Measurements from ENCODE around the gene ZNF184. TPM values are rescaled to one million over a fixed set of nuclear protein-coding genes. Genes with fewer than 3 reads are reported as not detected.

Gene ZNF184
- total and polyA plus RNA-seq, 2 of the 4 experiments (the other 2 are of a cell fraction): 2.8 to 8.1 TPM

DNA sequence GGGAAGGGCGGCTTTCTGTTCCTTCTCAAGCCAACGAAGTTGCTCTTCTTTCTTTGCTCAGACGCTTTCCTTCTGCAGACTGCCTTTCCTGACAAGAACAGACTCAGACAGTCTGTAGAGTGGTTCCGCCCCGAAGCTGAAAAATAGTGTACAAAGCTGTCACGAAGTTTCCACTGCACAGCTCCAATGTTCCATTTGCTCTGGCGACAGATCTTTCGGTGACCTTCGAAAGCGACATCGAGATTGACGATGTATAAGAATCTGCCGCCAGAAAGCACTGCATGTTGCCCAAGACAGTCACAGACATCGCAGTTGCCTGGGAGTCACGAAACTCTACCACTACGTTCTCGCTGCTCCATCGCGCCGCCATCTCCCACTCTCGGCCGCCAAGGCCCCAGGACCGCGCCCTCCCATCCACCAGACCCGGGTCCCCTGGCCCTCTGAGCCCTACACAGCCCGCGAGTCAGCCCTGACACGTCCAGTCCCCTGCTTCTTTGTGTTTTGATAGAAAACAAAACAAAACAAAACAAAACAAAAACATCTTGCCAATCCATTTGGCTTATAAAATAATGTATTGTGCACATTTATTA lies 42.1 kb upstream of the ZNF184 start (continued):
- TF ChIP-seq, protein P1, sequence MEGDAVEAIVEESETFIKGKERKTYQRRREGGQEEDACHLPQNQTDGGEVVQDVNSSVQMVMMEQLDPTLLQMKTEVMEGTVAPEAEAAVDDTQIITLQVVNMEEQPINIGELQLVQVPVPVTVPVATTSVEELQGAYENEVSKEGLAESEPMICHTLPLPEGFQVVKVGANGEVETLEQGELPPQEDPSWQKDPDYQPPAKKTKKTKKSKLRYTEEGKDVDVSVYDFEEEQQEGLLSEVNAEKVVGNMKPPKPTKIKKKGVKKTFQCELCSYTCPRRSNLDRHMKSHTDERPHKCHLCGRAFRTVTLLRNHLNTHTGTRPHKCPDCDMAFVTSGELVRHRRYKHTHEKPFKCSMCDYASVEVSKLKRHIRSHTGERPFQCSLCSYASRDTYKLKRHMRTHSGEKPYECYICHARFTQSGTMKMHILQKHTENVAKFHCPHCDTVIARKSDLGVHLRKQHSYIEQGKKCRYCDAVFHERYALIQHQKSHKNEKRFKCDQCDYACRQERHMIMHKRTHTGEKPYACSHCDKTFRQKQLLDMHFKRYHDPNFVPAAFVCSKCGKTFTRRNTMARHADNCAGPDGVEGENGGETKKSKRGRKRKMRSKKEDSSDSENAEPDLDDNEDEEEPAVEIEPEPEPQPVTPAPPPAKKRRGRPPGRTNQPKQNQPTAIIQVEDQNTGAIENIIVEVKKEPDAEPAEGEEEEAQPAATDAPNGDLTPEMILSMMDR (conservative IDR thresholded peaks at IDR 0.05; ENCODE audit: low read depth, low read length): no peak
- TF ChIP-seq RFX5 (IDR thresholded peaks at IDR 0.05; ENCODE audit: low read depth, low read length): no peak
- no peak for TF ChIP-seq RCOR1 (IDR thresholded peaks at IDR 0.05; ENCODE audit: insufficient replicate concordance, low read length)
- no peak for TF ChIP-seq CEBPB (IDR thresholded peaks at IDR 0.05; ENCODE audit: low read depth, low read length)
- TF ChIP-seq POLR2A (IDR thresholded peaks at IDR 0.05; ENCODE audit: low read depth, low read length): no peak

DNA sequence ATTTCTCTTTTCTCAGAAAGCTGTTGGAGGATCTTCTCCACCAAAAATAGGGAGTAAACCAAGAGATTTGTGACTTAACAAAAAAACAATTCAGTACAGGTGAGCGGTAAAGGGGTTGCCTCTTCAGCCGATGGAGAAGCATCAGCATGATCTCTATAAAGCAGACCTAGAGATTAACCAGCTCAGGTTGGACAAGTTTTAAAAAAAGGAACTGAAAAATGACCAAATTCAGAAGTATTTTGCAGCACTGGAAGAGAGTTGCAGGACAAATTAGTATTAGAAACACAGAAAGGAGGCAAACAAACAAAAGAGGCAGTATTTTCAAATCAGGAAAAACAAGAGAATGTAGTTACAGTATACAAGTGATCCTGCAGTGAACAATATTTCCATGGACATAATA lies 39.6 kb upstream of the ZNF184 start:
- H2AK5ac ChIP-seq (ENCODE audit: low read depth, low read length): no peak overlapping the region
- no peak overlapping the region for H3K4me3 ChIP-seq (ENCODE audit: insufficient read depth, low read depth, low read length)
- DNase-seq (no peak), ATAC-seq (ENCODE audit: low read depth) (no peak)
- POLR2A ChIA-PET (ENCODE audit: unreplicated experiment): no interaction called here
- no TSS peak for BruUV-seq (replicated peaks)
- H3K4me1 ChIP-seq (ENCODE audit: control insufficient read depth, insufficient read depth, low read length): no peaks in the 10 kb centered on the region
- CTCF ChIA-PET: interaction anchor here (0.6 kb wide), 1 partner anchor 103 kb away, joined by 3 read pairs; no protein-coding TSS in a partner anchor
- no peaks in the 10 kb centered on the region for H3K79me1 ChIP-seq (ENCODE audit: low read depth in 1 of 2, low read length in 2 of 2)
- H2BK5ac ChIP-seq (ENCODE audit: low read depth, low read length, poor library complexity, severe bottlenecking): no peak overlapping the region
- no peak overlapping the region for H2AFZ ChIP-seq (replicated peaks; ENCODE audit: low read length, poor library complexity)
- no peak overlapping the region for H3K56ac ChIP-seq (ENCODE audit: extremely low read depth, insufficient read depth, low read length)
- intact Hi-C loops (cut with micrococcal nuclease) (no loop called here), in situ Hi-C loops (cut with MboI; ENCODE audit: low sequenced_read_pairs) (no loop called here), dilution Hi-C loops (cut with HindIII; ENCODE audit: low sequenced_read_pairs, unreplicated experiment) (no loop called here)
- H3K14ac ChIP-seq (replicated peaks; ENCODE audit: low read depth, low read length): no peak overlapping the region
- no peaks in the 10 kb centered on the region for H3K36me3 ChIP-seq (ENCODE audit: control insufficient read depth, insufficient read depth, low read length)
- no peak overlapping the region for H2AK9ac ChIP-seq (replicated peaks; ENCODE audit: low read depth, low read length, poor library complexity)
- H4K20me1 ChIP-seq (ENCODE audit: insufficient read depth, low read length): no peaks in the 10 kb centered on the region
- no peak overlapping the region for H2BK120ac ChIP-seq (ENCODE audit: low read depth, low read length)
- H3K23ac ChIP-seq (ENCODE audit: low read depth, low read length): no peak overlapping the region
- no peak overlapping the region for H4K91ac ChIP-seq (ENCODE audit: insufficient read depth, low read depth, low read length)
- H3K27me3 ChIP-seq (ENCODE audit: control insufficient read depth, insufficient read depth, low read length): peaks cover 8% of the 10 kb centered on the region
- no peak overlapping the region for H3K4ac ChIP-seq (ENCODE audit: low read depth, low read length)
- WGBS, 2 experiments (ENCODE audit: extremely low coverage in 2 of 2, insufficient read length in 1 of 2): 100% methylated on average over 1 of the region's 2 CpGs; no CpG with 5 or more reads in 1 of the 2 experiments
- H3K9me1 ChIP-seq (ENCODE audit: insufficient read depth, low read length): no peaks in the 10 kb centered on the region
- H2BK15ac ChIP-seq (ENCODE audit: low read depth, low read length): no peak overlapping the region
- H2BK20ac ChIP-seq (ENCODE audit: low read depth, low read length): no peak overlapping the region
- H4K5ac ChIP-seq (ENCODE audit: low read depth, low read length): no peak overlapping the region
- no peak overlapping the region for H4K8ac ChIP-seq (ENCODE audit: low read depth in 2 of 2, low read length in 2 of 2)
- no peak overlapping the region for H3K4me2 ChIP-seq (ENCODE audit: low read depth, low read length)
- no peak overlapping the region for H3K9ac ChIP-seq (ENCODE audit: low read depth, low read length)
- H3K18ac ChIP-seq (ENCODE audit: low read depth, low read length): no peak overlapping the region
- no peaks in the 10 kb centered on the region for H3K9me3 ChIP-seq (ENCODE audit: control insufficient read depth, insufficient read depth, low read length)
- no peak overlapping the region for H3K27ac ChIP-seq (ENCODE audit: insufficient read depth, low read length)
- TF ChIP-seq NFE2L2 (IDR thresholded peaks at IDR 0.05; ENCODE audit: low read depth, low read length): no peak
- TF ChIP-seq SMC3 (IDR thresholded peaks at IDR 0.05; ENCODE audit: low read depth, low read length): no peak
- TF ChIP-seq ELK1 (IDR thresholded peaks at IDR 0.05; ENCODE audit: borderline replicate concordance, low read depth, low read length): no peak
- TF ChIP-seq, protein P1 (conservative IDR thresholded peaks at IDR 0.05; ENCODE audit: low read depth, low read length): no peak
- TF ChIP-seq RFX5 (IDR thresholded peaks at IDR 0.05; ENCODE audit: low read depth, low read length): no peak
- no peak for TF ChIP-seq POLR2A (IDR thresholded peaks at IDR 0.05; ENCODE audit: low read depth, low read length)
- no peak for TF ChIP-seq BHLHE40 (IDR thresholded peaks at IDR 0.05; ENCODE audit: low read depth, low read length)
- TF ChIP-seq RAD21 (IDR thresholded peaks at IDR 0.05; ENCODE audit: low read length): no peak
- TF ChIP-seq FOS (IDR thresholded peaks at IDR 0.05; ENCODE audit: low read depth, low read length): no peak
- no peak for TF ChIP-seq MXI1 (IDR thresholded peaks at IDR 0.05; ENCODE audit: borderline replicate concordance, low read depth, low read length)

Data from IMR-90 (cell line).